ENCODE data around the gene TANC1. TPM values are rescaled to one million over a fixed set of nuclear protein-coding genes. Genes with fewer than 3 reads are reported as not detected.

Gene TANC1
- total RNA-seq, 1 donor: 74.7 TPM

- DNase-seq (ENCODE audit: low read depth): peak; percentile 55
- H3K4me3 ChIP-seq (ENCODE audit: low read depth, low read length): no peak overlapping the region
- TF ChIP-seq CTCF (IDR thresholded peaks at IDR 0.05; ENCODE audit: insufficient read depth, low read depth, low read length): no peak
Observed at GRCh38 chr2:159064446-159065301, 96.2 kb downstream of the TANC1 start.

DNA sequence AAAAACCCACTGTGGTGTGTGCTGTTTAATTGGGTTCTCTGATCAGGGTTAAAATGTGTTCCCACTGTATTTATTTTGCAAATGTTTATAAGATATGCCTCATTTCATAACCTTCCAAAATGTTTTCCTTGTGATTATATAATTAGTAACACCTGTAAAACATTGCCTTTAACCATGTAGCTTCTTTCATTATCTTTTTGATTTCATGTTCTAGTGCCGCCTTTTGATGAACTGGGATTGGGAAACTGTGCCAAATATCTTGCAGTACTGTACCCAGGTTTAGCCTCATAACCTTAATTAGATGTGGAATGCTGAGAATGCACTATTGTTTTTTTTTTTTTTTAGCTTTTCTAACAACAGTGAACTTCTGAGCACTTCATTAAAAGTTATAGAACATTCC, 96.9 kb downstream of the TANC1 start:
- H3K4me3 ChIP-seq (ENCODE audit: low read depth, low read length): no peak overlapping the region
- TF ChIP-seq CTCF (IDR thresholded peaks at IDR 0.05; ENCODE audit: insufficient read depth, low read depth, low read length): no peak
- no peak for DNase-seq (ENCODE audit: low read depth)

DNA sequence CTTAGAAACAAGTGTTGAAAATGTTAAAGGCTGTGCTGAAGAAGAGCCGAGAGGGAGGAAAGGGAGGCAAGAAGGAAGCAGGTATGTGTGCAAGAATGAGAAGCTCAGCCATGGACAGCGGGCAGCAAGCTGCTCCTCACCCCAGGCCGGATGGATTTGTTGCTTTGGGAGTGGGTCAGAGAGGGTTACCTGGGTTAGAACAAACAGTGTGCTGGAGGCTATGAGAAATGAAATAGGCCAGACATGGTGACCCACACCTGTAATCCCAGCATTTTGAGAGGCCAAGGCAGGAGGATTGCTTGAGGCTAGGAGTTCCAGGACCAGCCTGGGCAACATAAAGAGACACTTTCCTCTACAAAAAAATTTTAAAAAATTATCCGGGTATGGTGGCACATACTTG, 97.5 kb downstream of the TANC1 start:
- no peak overlapping the region for H3K4me3 ChIP-seq (ENCODE audit: low read depth, low read length)
- DNase-seq (ENCODE audit: low read depth): no peak
- no peak for TF ChIP-seq CTCF (IDR thresholded peaks at IDR 0.05; ENCODE audit: insufficient read depth, low read depth, low read length)

DNA sequence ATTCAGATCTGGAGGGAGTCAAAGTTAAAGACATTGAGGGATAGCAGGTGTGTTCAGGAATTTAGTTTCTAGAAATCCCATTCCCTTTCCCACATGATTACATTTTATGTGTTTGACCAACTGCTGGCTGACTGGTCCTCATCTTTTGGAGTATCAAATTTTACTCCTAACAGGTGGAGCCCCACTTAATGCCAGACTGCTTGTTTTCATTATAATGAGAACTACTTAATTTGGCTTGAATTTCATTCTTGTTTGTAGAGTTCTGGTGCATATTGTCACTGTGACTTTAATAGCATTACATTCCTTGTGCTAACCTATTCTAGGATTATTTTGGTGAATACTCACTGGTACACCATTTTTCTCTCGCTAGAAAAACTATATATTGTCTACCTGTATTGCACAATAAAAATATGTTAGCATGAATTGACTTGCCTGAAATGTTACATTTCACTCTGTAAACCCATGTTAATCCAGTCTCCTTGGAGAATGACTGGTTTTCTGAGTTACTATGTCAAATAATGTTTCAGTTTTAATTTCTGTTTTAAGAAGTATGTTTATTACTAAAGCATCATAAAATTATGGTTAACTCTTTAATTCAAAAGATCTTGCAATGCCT, 98.2 kb downstream of the TANC1 start:
- DNase-seq (ENCODE audit: low read depth): no peak
- TF ChIP-seq CTCF (IDR thresholded peaks at IDR 0.05; ENCODE audit: insufficient read depth, low read depth, low read length): no peak
- no peak overlapping the region for H3K4me3 ChIP-seq (ENCODE audit: low read depth, low read length)

GRCh38 chr2:159067971-159068370, 99.5 kb downstream of the TANC1 start:
- DNase-seq (ENCODE audit: low read depth): no peak
- no peak for TF ChIP-seq CTCF (IDR thresholded peaks at IDR 0.05; ENCODE audit: insufficient read depth, low read depth, low read length)
- H3K4me3 ChIP-seq (ENCODE audit: low read depth, low read length): no peak overlapping the region

- no peak for DNase-seq (ENCODE audit: low read depth)
- H3K4me3 ChIP-seq (ENCODE audit: low read depth, low read length): no peak overlapping the region
- TF ChIP-seq CTCF (IDR thresholded peaks at IDR 0.05; ENCODE audit: insufficient read depth, low read depth, low read length): no peak
Observed at GRCh38 chr2:159069229-159069628, 100.8 kb downstream of the TANC1 start.
